ENCODE data around the gene EHD4.

EHD4 gene

DNA sequence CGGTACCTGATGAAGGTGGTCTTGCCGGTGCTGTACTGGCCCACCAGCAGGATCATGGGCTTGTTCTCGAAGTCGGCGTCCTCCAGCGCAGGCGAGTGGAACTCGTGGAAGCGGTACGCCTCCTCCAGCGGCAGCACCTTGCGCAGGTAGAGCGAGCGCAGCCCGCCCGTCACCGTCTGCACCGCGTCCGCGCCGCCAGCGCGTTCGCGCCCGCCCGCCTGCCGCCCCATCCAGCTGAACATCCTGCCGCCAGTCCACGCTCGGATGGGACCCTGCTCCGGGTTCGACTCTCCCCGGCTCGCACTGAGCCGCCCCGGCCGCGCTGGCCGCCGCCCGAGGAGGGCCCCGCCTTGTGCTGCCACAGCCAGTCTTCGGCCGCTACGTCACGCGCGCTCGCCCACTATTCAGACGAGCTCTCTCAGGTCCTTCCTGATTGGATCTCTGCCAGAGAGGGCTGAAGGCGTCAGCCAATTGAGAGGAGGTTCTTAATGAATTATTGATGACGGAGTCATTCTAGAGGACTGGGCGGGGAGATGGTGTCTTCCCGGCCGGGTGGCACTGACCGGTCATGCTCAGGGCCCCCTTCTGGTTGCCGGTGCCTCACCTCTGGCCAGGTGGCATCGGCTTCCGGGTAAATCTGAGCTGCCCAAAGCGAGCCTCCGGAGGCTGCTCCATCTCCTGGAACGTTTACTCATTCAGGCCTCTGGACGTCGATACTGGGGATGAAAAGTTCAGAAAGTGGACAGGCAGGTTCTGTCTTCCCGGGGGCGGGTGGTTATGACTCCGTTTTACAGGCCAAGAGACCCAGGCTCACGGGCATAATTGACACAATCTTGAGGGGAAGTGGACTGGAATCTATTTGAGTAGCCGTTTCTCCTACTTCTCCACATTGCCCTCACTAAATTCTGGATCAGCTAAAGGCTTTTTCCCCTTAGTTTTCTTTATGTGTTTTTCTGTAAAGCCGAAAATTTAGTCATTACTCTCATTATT, at the start of gene EHD4:
EHD4 (minus strand) TSS at position 305 of the 990 bp plus-strand sequence; CDS start at position 242, 63 bp downstream.
- peak; percentile 95 for DNase-seq

DNA sequence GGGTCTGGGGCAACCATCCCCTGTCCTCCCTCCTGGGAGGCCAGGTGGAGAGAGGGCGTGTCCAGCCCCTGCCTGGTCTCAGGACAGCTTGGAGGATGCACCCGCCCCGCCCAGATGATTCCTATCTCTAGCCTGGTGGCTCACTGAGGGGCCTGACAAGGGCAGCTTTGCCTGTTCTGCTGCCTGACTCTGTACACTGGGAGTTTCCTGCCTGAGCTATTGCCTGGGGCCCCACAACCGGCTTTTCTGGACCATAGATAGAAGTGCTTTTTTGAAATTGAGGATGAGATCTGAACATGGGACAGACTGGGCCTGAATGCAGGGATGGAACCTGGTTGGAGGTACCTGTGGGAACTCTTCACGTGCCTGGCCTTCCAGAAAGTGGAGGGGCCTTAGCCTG, 49.2 kb upstream of the EHD4 start:
- DNase-seq = no peak

DNA sequence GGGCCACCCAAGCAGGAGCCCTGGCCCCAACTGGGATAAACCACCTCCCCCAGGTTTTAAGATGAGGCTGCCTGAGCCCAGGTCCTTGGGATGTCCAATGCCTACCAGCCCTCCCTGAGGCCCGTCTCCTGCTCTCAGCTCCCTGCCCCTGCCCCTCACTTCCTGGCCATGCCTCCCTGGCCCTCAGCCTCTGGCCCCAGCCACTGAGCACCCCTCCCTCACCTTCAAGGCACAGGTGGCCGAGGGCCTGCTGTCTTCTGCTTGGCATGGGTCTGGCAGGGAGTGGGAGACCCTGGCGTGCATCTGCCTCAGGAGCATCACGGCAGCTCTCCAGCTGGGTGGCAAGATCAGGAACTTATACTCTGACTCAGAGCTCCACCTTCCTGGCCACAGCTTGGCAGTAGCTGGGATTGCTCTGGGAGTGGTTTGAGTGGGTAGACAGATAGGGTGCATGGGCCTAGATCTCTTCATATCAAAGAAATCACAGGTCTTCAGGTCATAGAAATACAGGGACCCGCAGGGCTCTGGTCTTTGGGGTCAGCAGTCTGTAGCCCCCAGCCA, 48.4 kb upstream of the EHD4 start, which contains the start of gene PLA2G4E:
PLA2G4E (minus strand) TSS at position 330 of the 561 bp plus-strand sequence; CDS start at position 318, 12 bp downstream.
- DNase-seq = no peak

DNA sequence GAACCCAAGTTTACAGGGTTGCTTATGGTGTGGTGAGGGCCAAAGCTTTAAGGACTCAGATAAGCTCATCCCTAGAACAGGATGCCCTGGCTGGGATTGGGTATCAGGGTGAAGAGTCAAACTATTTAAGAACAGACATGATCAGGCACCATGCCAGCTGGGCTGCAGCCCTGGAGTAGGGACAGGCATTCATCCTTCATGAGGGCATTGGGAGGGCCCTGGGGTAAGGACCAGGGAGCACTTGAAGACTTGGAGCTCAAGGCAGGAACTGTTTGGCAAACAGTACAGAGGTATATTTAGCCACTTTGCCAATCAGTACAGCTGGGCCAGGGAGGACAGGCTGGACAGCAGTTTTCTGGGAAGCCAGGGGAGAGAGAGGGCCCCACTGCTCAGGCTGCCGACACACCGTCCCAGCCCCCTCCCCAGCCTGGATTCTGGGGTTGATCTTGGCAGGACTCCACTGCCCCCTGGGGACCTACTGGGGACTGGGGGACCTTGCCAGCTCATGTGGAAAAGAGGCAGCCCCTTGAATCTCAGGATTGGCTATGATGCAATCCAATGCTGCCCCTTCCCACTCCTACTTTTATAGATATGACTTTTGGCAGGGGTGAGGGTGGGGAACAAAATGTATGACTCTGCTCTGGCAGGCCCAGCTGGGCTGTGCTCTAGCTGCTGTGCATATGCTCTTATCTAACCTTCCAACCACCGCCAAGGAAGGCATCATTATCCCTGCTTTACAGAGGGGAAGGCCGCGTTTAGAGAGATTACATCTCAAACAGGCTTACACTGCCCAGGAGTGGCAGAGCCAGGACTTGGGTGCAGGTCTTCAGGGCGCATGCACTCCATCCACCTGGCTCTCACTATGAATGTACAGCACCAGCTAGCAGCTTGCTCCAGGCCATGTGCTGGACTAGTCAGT, 46.2 kb upstream of the EHD4 start:
- DNase-seq = no peak

DNA sequence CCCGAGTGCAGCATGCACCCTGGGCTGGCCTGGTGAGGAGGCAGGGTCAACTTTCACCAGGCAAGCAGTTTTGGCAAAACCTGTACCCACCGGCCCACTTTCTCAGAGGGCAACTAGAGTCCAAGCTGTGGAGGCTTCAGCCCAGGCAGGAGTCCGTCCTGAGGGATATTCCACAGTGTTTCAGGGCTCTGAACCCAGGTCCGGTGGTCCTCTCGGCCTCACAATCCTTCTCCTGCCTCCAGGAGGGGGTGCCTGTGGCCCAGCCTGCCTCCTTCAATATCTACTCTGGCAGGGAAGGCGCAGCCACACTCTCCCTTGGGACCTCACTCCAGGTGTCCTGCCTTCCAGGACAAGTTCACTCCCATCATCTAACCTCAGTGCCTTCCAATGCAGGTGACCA, 44.6 kb upstream of the EHD4 start:
- DNase-seq = no peak

DNA sequence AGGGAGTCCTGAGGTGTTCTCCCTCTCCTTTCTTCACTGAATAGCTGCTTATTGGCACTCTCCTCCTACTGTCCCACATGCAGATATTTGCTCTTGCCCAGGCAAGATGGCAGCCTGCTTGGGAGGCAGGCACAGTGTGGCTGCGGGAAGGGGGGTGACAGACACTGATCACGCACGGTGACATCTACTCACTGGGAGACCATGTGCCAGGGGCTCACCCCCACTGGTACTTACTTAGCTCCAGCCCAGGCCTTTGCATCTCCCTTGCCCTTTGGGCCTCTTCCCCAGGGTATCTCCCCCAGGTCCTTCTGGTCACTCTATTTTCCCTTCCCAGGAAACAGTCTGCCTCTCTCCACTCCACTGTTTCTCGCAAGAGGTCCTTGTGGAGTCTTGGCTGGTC, 42.0 kb upstream of the EHD4 start:
- DNase-seq = no peak

DNA sequence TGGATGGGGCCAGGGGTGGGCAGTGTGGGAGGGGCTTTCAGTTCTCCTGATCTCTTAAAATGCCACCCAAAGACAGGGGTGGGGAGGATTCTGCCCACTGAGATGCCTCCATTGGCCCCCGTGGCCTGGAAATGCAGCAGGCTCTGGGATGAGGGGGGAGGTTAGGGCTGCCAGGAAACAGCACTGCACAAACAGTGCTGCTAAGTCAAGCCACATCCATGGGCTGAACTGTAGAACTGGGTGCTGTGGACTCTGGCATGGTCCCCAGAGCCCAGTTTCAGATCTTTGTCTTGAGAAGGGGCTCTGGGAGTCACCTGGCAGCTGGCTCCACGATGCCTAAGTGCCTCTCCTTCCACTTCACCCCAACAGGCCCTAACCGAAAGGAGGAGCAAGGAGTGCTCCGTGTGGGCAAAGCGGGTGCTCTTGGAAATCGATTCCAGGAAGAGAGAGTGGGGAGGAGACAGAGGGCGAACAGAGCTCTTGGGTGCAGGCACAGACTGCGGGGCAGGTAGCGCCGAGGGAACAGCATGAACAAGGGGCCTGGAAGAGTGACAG, 40.6 kb upstream of the EHD4 start:
- DNase-seq = no peak

DNA sequence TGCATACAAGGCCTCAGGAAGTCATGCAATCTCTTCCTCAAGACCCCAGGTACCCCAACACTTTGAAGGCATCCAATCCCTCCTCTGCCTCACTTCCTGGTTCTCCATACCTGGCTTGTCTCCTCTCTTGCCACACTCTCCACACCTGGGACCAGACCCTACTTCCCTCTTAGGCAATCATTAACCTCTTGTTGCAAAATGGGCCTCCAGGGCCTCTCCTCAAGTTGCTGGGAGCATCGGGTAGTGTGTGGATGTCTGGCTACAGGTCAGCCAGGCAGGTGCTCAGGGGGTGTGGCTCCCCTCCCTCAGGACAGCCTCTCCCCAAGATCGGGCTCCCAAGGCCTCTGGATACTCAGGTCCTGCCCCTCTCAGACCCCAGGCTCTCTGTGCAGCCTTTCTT, 39.9 kb upstream of the EHD4 start:
- DNase-seq = no peak

DNA sequence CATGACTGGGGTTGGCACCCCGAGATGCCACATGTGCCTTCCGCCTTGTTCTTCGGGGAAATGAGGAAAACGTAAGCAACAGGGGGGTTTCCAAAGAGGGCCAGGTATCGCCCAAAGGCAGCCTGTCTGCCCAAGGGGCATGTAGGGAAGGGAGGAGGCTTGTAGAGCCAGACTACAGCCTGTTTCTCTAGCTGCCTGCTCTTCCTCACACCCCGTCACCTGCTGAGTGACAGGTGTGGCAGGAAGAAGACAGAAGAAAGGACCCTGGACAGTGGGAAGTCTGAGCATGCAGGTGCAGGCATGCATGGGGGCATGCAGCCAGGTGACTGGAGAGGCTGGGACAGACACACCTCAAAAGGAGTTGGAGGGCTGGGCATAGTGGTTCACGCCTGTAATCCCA, 38.7 kb upstream of the EHD4 start:
- DNase-seq = no peak

DNA sequence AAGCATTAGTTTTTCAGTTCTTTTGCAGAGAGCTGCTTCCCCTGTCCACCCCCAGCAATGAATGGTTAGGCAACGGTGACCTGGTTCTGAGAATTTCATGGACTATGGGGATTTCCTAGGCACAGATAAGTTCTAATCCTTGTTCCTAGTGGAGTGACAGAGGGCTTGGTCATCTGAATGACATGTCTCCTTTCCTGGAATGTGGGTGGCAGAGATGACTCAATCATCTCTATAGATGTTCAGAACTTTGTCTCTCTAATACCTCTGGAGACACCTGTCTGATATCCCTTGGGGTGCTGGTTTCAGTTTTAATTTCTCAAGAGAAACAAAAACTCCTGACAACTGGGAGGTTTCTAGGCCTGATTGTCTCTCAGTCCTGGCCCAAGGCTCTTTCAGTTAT, 38.1 kb upstream of the EHD4 start:
- no peak for DNase-seq

DNA sequence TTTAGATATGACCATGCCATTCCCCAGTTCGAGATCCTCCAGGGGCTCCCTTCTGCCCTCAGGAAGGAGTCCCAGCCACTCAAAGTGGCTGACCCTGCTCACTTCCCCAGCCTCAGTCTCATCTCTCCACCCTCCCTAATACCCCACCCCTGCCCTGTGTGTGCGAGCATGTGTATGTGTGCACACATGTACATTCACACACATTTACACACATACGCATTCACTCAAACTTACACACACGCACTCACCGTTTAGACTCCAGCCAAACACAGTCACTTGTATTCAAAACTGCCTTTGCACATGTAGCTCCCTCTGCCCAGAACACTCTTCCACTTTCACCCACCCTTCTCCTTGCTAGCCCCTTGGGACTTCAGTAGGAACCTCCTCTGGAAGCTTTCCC, 37.1 kb upstream of the EHD4 start:
- DNase-seq = no peak

DNA sequence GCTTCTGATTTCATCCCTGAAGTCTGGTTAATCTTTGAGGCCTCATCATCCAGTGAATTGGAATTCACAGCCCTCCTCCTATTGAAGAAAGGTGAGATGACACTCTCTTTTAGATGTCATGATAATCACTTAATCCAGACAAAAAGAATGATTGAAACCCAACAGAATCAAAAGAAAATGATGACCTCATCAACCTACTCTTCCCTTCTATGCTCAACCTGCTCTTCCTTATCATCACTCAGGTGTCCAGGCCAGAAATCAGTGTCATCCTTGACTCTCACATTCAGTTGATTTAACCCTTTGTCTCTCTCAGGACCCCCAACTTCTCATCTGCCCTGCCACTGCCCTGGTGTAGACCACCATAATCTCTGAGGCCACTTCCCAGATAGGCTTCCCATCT, 36.7 kb upstream of the EHD4 start:
- no peak for DNase-seq

DNA sequence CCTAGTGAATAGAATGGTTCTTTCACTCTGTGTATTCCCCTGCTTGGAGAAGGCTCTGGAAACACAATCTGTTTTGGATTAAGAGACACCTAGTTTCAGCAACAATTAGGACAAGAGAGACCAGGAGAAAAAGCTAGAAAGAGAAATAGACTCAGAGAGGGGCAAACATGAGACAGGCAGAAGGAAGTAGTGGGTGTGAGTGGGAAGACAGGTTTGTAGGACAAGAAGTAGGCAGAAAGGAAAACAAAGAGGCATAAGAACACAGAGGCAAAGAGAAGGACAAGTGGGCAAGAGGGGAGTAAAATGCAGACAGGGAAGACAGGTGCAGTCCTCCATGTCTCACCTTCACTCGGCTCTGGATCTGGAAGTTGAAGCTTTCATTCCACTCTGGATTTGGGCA, 35.0 kb upstream of the EHD4 start:
- DNase-seq = no peak

DNA sequence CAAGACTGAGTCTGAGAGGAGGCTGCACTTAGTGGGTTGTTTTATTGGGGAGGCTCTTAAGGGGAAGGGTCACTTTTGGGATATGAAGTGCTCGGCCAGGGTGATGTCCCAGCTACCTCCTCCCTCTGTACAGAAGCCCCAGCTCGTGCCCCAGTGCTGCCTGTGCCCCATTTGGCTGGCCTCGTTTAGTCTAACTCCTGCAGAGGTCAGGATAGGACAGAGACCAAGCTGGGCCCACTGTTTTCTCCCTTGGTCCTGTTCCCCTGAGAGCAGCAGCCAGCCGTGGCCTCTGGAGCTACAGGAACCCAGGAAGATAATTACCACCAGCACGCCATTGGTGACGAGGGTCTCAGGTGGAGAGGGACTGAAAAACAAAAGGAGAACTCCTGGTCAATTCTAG, 30.0 kb upstream of the EHD4 start:
- no peak for DNase-seq

DNA sequence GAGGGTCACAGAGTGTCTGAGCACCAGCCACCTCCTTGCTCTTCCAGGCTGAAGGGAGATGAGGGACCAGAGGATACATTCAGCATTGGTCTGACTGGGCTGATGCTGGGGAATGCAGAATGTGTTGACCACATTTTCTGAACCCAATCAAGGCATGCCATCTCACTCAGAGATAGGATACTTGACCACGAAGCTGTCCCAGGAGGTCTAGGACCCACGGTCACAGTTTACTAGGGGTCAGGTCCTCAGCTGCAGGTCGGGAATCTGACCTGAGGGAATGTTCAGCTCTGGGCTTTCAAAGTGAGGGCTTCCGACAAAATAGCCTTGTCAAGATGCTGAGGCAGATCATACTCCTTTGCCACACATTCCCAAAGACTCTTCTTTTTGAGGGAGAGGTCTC, 28.9 kb upstream of the EHD4 start:
- no peak for DNase-seq

DNA sequence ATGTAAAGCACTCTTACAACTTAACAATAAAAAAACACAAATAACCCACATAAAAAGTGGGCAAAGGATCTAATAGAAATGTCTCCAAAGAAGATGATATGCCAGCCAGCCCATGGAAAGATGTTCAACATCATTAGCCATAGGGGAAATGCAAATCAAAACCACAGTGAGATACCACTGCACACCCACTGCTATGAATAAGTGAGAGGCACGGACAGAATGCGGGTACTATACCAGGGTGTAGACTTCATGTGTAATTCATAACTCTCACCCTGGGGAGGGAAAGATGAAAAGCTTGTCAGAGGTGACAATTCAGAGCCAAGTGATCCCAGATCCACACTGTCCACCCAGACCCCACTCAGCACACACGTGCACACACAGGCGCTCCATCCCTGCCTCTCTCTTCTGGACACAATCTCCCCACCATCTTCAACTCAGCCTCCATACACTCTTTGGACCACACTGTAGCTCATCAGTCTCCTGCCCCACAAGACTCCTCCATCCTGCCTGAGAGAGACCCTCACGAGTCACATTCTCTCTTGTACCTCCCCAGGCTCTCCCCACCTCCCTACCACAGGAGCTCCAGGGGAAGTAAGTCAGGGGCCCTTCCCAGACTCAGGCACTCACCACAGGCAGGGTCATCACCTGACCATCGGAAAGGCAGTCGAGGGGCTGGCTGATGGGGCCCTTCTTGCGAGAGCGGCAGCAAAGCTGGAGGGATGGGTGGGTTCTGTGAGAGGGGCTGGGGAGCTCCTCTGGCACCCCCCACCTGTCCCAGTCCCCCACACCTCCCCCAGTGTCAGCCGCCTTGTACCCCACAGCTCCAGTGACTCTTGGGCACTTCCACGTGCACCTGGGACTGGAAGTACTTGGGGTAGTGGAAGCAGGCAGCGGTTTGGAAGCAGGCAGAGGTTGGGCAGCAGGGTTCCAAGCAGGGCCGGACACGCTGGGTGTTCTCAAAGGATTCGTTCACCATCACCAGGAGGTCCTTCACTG, 27.2 kb upstream of the EHD4 start:
- no peak for DNase-seq

DNA sequence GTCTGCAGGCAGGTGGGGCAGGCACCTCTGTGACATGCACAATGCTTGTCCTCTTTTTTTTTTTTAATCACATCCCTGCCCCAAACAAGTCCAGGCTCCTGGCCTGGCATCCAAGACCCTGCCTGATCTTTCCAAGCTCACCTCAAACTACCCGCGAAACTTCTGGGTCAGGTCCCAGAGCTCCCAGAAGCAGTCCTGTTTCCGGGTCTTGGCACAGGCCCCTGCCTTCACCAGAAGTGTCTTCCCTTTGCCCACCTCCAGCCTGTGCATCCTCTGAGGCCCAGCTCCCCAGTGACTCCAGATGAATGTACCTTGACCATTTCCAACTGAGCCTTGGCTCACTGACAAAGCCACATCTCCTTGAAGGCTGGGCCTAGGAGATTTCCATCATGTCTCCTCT, 25.5 kb upstream of the EHD4 start:
- no peak for DNase-seq

DNA sequence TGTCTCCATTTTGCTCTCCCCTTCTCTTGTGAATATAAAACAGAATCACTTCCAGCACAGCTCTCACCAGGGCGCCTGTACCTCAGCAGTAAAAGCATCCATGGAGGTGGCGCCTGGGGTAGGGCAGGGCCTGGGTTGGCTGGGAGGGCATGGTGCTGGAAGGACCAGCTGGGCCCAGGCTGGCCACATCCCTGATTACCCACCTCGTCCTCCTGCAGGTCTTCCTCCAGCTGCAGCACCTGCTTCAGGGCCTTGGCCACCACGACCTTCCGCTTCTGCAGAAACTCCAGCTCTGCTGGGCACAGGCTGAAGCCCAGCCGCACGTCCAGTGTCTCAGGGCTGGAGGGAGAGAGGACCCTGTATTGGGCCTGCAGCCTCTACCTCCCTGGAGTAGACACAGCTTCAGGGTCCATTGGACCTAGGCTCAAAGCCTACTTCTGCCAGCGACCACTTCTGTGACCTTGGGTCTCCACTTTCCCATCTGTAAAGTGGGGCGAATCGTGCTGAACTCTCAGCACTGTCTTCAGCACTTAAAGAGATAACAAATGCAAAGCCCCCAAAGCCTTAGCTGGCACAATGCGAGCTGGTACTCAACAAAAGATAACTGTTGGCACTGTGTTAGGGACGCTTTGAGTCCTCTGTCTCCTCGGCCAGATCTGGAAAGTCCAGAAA, 24.7 kb upstream of the EHD4 start:
- DNase-seq = no peak

DNA sequence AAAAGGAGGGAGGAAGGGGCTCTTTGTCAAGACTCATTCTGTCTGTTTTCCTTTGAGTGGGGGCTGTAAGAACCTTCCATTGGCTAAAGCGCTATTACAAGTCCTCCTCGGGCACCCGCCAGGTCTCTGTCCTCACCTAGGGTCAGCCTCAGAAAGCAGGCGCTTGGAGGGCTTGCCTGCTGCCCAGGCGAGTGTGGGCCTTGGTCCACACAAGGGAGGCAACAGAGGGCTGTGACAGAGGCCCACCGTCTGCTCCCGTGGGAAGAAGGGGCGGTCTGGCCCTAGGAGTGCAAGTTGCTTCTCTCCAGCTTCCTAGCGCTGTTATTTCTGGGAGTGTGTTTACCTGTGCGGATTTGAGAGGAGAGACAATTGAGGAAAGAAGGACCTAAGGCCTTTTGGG, 24.0 kb upstream of the EHD4 start:
- DNase-seq = no peak

DNA sequence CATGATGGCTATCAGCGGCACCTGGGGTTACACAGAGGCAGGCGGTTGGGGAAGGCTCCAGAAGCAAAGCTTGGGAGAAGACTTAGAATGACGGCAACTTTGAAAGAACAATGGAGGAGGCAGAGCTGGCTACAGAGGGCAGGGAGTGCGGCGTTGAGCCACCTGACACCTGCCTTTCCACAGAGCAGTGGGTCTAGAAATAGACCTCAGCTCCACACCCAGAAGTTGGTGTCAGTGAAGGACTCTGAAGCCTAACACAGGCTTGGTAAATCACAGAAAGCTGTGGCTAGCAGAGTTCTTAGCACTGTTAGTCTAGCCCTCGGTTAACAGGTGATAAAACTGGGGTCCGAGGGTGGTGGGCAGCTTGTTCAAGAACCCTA, 23.1 kb upstream of the EHD4 start:
- DNase-seq = no peak

Measured in NCI-H1694 (cell line).